Fibroblast of the aortic adventitia (primary cell): ENCODE data around the gene UBE2O. TPM values are rescaled to one million over a fixed set of nuclear protein-coding genes. Genes with fewer than 3 reads are reported as not detected.

Experiments used
- DNase-seq: peaks from one replicate; pipeline ENCODE4 v3.0.0-alpha.2; 2010; ENCODE audit warnings: low read depth
- H3K4me3 ChIP-seq: 2 replicates; pipeline ENCODE4 v1.5.1; 2011; ENCODE audit warnings: low read depth, mild to moderate bottlenecking, control low read depth, low read length, moderate library complexity
- total RNA-seq: library from RNA; depleted of rRNA; stranded (reverse); fragments of >200 nt; gene quantifications from 2 replicates; pipeline ENCODE4 v1.2.3, GENCODE V29; 2012; ENCODE audit warnings: low replicate concordance
- TF ChIP-seq, protein P1 (sequence below): IDR thresholded peaks from 2 replicates; pipeline ENCODE4 v1.5.1; 2011; ENCODE audit warnings: mild to moderate bottlenecking, low read length, control low read depth, inconsistent platforms; ENCODE audit not compliant: insufficient read depth

UBE2O gene
- total RNA-seq, 1 donor: 16.3 TPM

DNA sequence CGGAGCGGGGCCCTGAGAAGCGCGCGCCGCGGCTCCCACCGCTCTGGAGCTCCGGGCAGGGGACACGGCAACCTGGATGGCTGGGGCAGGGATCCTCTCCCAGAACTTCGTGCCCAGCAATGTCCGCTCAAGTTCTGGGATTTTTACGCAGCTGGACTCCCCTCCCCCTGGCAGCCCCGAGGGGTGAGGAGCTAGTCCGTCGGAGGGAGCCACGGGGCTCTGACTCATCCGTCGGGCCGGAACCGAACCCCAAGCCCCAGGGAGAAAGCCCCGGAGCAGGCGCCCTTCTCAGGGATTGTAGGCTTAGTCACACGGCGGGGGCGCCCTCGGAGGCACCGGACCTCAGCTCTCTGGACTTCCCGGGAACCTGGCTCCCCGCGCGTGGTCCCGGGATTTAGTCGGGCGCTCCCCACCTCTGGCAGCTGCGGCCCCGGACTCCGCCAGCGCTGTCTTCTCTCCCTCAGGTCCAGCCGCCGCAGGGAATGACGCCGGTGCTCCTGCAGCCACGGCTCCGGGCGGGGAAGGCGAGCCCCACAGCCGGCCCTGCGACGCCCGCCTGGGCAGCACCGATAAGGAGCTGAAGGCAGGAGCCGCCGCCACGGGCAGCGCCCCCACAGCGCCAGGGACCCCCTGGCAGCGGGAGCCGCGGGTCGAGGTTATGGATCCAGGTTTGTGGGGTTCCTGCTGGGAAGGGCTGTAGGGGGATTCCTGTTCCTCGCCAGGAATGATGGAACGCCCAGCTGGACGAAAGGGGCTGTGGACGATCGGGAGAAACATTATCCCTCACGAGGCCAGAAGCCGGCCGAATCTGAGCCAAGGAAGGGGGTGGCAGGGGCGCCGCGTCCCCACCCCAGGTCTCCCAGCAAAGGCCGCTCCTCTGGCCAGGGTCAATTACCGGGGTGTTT, 67.7 kb downstream of the UBE2O start:
- peak; percentile 70 for DNase-seq
- H3K4me3 ChIP-seq: peak overlapping the region; percentile 78
- TF ChIP-seq, protein P1, sequence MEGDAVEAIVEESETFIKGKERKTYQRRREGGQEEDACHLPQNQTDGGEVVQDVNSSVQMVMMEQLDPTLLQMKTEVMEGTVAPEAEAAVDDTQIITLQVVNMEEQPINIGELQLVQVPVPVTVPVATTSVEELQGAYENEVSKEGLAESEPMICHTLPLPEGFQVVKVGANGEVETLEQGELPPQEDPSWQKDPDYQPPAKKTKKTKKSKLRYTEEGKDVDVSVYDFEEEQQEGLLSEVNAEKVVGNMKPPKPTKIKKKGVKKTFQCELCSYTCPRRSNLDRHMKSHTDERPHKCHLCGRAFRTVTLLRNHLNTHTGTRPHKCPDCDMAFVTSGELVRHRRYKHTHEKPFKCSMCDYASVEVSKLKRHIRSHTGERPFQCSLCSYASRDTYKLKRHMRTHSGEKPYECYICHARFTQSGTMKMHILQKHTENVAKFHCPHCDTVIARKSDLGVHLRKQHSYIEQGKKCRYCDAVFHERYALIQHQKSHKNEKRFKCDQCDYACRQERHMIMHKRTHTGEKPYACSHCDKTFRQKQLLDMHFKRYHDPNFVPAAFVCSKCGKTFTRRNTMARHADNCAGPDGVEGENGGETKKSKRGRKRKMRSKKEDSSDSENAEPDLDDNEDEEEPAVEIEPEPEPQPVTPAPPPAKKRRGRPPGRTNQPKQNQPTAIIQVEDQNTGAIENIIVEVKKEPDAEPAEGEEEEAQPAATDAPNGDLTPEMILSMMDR: no peak

DNA sequence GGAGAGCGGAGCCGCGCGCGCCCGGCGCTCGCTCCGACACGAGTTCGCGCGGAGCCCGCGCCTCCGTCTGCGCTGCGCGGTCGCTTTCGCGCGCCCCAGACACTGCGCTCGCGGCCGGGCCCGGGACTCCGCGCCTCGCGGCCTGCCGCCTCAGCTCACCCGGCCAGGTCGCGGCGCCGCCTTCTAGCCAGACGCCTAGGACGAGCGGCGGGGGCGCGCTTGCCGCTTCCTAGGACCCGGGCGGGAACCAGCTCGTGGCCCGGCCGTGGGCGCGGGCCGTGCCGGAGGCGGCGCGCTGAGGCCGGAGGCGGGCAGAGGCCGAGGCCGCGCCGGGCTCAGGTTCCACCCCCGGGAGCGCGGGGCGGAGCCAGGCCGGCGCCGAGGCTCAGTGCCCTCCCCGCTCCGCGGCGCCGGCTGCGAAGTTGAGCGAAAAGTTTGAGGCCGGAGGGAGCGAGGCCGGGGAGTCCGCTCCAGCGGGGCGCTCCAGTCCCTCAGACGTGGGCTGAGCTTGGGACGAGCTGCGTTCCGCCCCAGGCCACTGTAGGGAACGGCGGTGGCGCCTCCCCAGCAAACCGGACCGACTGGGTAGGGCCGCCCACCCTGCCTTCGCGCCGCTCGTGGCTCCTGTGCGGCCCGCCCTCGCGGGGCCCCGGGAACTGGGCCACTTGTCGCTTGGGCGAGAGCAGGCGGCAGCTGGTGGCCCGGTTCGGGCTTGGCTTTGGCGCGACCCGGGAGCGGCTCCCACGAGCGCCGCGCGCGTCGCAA, 68.5 kb downstream of the UBE2O start, which contains the start of gene SPHK1:
Gene SPHK1, plus strand, starts transcription at position 388 of the 765 bp plus-strand sequence. CDS start 1,036 bp downstream, outside the sequence.
- DNase-seq: peak; percentile 79
- TF ChIP-seq, protein P1: no peak
- H3K4me3 ChIP-seq: peak within 1 kb of the TSS; percentile 78

DNA sequence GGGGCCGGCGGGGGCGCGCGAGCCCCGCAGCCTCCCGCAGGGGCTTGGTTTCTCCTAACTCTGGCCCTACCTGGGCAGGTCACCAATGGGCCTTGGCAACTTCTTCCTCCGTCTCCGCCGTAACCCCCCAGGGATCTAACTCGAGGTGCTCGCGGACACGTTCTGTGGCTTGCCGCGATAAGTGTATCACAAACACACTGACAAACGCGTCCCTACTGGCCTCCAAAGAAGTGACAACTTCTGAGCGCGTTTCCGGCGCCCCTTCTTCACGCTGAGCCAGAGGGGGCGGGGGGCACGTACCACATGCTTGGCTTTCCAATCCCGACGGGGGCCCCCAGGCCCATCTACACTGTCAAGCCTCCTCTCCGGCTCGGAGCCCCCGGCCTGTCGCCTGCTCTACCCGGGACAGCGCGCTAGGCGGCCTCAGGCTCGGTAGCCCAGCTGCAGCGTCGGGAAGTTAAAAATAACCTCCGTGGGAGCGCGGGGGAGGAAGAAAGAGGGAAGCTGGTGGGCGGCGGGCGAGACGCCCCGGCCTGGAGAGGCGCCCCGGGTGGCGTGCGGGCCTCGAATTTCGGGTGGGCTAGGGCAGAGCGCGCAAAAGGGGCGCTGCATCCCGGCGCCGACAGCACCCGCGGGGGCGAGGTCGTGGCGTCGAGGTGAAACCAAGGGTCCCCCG, 69.3 kb downstream of the UBE2O start:
- peak overlapping the region; percentile 78 for H3K4me3 ChIP-seq
- peak; percentile 58 for DNase-seq
- TF ChIP-seq, protein P1: peak; percentile 43

DNA sequence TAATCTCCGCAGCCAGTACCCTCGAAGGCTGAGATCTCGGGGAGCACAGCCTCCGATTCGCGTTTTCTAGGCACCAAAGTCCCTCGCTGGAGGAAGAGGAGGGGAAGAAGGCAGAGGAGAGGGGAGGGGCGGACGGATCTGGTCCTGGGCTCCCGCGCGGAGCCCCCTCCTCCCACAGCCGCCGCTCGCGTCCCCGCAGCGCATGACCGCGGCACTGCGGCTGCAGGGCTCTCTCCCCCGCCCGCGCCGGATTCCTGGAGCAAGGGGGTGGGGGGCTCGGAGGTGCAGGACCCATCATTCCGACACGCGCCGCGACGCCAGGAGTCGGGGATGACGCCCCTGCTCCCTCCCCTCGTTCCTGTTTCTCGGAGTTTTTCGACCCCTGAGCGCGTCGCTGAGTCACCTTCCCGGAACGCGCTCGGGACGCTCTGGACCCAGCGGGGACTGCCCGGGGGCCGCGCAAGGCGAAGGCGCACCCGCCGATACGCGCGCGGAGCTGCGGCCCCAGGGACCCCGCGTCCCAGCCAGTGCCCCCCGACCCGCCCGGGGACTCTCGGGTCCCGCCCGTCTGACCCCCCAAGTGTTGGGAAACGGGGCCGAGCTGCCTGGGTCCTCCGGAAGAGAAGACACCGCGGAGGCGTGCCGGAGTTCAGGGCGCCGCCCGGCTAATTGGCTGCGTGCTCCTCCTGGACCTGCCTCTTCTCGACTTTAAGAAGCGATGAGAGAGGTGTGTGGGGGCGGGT, 70.0 kb downstream of the UBE2O start:
- peak overlapping the region; percentile 78 for H3K4me3 ChIP-seq
- TF ChIP-seq, protein P1: no peak
- DNase-seq: peak; percentile 63

DNA sequence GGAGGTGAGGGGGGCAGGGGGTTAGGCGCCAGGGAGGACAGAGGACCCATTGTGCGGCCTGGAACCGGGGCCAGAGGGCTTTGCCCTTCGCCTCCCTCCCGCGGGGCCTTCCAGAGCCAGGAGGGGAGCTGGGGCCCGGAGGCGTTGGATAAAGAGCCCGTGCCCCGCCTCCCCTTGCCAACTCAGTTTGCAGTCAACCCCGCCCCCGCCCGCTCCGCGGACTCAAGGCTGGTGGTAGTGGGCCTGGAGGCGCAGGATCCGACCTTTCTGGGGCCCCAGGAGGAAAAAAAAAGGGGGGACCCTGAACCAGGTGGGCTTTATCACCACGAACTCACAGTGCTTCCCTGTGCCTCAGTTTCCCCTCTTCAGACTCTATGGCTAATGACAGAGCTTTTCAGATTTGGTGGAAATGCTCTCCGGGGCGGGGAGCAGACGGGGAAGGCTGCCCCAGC, 70.6 kb downstream of the UBE2O start:
- TF ChIP-seq, protein P1: no peak
- H3K4me3 ChIP-seq: peak overlapping the region; percentile 78
- DNase-seq: no peak
